ENCODE results near the gene COPZ1.
"Not testable (repeated sequence)": the region's sequence is repeated elsewhere in the genome, so short reads cannot be mapped to it uniquely, and the experiment has no call there.

GRCh38 chr12:54281694-54282093 is 43.2 kb upstream of the COPZ1 start:
- not testable (repeated sequence) for TF ChIP-seq CTCF (conservative IDR thresholded peaks at IDR 0.05; ENCODE audit: low read length); EZH2phosphoT487 (IDR thresholded peaks at IDR 0.05; ENCODE audit: borderline replicate concordance)

All from Loucy (cell line).